Measurements from ENCODE around the gene CBX5.
"Not testable (repeated sequence)": the region's sequence is repeated elsewhere in the genome, so short reads cannot be mapped to it uniquely, and the experiment has no call there.

DNA sequence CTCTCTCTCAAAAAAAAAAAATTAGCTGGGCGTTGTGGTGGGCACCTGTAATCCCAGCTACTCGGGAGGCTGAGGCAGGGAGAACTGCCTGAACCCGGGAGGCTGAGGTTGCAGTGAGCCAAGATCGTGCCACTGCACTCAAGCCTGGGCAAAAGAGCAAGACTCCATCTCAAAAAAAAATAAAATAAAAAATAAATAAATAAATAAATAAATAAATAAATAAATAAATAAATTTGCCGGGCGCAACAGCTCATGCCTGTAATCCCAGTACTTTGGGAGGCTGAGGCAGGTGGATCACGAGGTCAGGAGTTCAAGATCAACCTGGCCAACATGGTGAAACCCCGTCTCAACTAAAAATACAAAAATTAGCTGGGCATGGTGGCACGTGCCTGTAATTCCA is 94.6 kb downstream of the CBX5 start:
- TF ChIP-seq EZH2phosphoT487 (IDR thresholded peaks at IDR 0.05; ENCODE audit: borderline replicate concordance, low read depth, low read length), result not testable (repeated sequence)
- TF ChIP-seq, protein P1, sequence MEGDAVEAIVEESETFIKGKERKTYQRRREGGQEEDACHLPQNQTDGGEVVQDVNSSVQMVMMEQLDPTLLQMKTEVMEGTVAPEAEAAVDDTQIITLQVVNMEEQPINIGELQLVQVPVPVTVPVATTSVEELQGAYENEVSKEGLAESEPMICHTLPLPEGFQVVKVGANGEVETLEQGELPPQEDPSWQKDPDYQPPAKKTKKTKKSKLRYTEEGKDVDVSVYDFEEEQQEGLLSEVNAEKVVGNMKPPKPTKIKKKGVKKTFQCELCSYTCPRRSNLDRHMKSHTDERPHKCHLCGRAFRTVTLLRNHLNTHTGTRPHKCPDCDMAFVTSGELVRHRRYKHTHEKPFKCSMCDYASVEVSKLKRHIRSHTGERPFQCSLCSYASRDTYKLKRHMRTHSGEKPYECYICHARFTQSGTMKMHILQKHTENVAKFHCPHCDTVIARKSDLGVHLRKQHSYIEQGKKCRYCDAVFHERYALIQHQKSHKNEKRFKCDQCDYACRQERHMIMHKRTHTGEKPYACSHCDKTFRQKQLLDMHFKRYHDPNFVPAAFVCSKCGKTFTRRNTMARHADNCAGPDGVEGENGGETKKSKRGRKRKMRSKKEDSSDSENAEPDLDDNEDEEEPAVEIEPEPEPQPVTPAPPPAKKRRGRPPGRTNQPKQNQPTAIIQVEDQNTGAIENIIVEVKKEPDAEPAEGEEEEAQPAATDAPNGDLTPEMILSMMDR (conservative IDR thresholded peaks at IDR 0.05; ENCODE audit: low read length), result not testable (repeated sequence)
